CD4-positive, alpha-beta T cell treated with Interleukin-15 for 1 hour (primary cell): ENCODE measurements around the gene TEX101.
"Not testable (repeated sequence)": the region's sequence is repeated elsewhere in the genome, so short reads cannot be mapped to it uniquely, and the experiment has no call there.

Source experiments
- DNase-seq: peaks from one replicate; pipeline ENCODE4 v3.0.0-alpha.2; 2020

Gene TEX101

DNA sequence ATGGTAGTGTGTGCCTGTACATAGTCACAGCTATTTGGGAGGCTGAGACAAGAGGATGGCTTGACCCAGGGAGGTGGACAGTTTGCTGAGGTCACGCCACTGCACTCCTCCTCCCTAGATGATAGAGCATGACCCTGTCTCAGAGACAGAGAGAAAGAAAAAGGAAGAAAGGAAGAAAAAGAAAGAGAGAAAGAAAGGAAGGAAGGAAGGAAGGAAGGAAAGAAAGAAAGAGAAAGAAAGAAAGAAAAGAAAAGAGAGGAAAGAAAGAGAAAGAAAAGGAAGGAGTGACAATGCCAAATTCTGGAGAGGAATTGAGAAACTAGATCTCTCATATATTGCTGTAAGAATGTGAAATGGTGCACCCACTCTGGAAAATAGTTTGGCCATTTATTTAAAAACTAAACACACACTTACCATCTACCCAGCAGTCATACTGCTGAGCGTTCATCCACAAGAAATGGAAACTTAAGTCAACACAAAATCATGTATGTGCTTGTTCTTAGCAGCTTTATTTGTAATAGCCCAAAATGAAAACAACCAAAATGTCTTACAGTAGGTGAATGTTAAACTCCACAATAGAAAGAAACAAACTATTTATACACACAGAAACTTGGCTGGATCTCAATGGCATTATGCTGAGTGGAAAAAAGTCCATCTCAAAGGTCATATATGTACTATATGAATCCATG lies 7.5 kb downstream of the TEX101 start:
- no peak for DNase-seq

DNA sequence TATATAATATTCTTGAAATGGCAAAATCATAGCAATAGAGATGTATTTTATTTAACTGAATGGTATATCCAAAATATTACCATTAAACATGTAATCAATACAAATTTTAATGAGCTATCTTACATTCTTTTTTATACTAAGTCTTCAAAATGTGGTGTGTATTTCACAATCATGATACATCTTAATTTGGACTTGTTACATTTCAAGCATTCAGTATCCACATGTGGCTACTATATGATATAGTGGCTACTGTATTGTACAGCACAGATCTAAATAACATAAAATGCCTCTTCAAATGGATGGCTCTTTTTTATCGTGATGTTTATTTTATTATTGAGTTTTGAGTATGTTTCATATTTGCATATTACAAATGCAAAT lies 8.0 kb downstream of the TEX101 start:
- DNase-seq = no peak

DNA sequence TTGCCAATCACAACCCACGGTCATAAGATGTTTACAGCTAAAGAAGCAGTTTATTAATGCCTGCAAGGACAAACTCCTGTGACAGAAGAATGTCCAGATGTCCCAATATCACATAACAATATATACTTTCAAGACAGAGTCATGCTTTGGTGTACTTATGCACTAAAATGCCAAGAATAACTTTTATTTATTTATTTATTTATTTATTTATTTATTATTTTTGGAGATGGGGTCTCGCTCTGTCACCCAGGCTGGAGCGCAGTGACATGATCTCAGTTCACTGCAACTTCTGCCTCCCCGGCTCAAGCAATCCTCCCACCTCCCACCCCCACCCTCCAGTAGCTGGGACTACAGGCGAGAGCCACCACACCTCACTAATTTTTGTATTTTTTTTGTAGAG lies 9.1 kb downstream of the TEX101 start:
- DNase-seq = no peak

DNA sequence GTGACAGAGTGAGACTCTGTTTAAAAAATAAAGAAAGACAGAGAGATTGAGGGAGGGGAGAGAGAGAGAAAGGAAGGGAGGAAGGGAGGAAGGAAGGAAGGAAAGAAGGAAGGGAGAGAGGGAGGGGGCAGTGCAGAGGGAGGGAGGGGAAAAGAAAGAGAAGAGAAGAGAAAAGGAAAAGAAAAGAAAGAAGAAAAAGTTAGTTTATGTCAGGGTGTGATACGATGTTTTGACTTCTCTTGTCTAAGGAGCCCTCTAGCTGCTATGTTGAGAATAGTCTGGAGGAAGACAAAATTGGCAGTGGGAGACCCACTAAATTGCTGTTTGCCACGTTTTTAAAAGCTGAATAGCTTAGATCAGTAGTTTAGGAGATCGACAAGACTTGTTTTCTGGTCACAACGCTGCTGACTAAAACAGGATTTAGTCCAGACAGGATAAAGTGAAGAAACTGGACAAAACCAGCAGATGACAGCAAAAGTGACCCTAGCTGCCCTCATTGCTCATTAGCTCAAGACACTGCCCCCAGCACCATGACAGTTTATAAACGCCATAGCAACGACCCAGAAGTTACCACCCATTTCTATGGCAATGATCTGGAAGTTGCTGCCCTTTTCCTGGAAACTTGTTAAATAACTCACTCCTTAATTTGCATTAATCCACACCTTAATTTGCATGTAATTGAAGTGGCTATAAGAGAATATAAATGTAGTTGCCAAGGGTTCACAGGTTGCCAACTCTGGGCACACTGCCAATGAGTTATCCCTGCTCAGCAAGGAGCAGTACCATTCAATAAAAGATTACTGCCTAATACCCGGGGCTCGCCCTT lies 11.1 kb downstream of the TEX101 start:
- DNase-seq = no peak

DNA sequence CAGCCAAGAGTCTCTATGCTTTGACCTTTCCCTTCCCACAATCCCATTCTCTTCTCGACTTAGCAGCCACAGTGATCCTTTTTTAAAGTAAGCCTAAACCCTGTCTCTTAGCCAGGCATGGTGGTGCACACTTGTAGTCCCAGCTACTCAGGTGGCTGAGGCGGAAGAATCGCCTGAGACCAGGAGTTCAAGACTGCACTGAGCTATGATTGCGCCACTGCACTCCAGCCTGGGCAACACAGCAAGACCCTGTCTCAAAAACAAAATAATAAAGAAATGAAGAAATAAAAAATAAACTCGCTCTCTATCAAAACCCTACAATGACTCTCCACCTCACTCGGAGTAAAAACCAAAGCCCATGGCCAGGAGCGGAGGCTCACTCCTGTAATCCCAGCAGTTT lies 14.7 kb downstream of the TEX101 start:
- no peak for DNase-seq

DNA sequence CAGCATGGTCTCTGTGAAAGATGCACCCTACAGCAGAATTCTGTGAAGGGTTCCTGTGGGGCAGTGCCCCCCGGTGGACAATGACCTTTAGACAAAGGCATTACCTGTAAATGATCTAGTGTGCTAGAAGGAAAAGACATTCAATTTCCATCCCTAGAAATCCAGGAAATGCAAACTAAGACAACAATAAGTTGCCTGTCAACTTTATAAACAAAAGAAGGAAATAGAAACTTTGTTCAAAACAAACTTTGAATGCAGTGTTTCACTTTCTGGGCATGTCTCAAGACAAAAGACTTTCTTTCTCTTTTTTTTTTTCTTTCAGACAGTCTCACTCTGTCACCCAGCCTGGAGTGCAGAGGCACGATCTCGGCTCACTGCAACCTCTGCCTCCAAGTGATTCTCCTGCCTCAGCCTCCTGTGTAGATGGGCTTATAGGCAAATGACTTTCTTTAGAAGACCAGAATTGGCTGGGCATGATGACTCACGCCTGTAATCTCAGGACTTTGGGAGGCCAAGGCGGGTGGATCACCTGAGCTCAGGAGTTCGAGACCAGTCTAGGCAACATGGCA lies 15.5 kb downstream of the TEX101 start:
- DNase-seq = no peak

DNA sequence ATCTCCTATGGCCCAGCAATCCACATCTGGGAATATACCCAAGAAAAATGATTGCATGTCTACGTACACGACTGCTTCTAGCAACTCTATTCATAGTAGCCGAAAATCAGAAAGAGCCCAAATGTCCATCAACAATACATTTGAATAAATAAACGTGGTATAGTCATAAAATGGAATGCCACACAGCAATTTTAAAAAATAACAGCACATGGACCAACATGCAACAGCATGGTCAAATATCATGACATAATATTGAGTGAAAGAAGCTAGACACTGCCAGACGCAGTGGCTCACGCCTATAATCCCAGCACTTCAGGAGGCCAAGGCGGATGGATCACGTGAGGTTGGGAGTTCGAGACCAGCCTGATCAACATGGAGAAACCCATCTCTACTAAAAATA lies 16.3 kb downstream of the TEX101 start:
- no peak for DNase-seq

DNA sequence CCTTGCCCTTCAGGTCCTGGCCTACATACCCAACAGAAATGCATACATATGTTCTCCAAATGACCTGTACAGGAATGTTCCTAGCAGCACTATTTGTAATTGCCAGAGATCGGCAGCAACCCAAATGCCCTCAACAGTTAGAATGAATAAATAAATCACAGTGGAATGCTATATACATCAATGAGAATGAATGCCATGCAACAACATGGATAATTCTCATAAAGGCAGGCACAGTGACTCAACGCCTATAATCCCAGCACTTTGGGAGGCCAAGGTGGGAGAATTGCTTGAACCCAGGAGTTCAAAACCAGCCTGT lies 18.6 kb downstream of the TEX101 start:
- no peak for DNase-seq

DNA sequence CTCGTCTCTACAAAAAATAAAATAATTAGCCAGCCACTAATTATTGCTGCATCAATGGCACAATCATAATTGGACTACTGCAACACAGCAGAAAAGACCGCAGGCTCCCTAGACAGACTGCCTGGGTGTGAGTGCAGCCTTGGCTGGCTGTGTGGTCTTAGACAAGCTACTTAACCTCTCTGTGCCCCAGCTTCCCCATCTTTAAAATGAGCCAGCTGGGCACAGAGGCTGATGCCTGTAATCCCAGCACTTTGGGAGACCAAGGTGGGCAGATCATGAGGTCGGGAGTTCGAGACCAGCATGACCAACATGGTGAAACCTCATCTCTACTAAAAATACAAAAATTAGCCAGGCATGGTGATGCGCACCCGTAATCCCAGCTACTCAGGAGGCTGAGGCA lies 19.0 kb downstream of the TEX101 start:
- no peak for DNase-seq

DNA sequence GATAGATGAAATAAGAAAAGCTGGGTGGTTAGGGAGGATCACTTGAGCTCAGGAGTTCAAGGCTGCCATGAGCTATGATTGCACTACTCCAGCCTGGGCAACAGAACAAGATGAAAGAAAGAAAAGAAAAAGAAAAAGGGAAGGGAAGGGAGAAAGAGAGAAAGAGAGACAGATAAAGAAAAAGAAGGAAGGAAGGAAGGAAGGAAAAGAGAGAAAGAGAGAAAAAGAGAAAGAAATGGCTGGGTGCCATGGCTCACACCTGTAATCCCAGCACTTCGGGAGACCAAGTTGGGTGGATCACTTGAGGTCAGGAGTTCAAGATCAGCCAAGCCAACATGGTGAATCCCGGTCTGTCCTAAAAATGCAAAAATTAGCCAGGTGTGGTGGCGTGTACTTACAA lies 21.1 kb downstream of the TEX101 start:
- no peak for DNase-seq

DNA sequence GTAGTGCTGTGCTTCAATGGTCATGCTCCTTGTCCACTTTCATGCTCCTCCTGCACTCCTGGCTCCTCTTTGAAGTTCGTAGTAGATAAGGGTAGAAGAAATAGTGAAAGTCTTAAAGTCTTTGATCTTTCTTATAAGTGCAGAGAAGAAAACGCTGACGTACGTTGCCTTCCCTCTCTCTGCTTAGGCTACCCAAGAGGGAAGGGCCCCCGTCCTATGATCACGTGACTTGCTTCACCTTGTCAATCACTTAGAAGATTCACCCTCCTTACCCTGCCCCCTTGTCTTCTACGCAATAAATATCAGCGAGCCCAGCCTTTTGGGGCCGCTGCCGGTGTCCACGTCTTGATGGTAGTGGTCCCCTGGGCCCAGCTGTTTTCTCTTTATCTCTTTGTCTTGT lies 22.6 kb downstream of the TEX101 start:
- peak; percentile 48 for DNase-seq

DNA sequence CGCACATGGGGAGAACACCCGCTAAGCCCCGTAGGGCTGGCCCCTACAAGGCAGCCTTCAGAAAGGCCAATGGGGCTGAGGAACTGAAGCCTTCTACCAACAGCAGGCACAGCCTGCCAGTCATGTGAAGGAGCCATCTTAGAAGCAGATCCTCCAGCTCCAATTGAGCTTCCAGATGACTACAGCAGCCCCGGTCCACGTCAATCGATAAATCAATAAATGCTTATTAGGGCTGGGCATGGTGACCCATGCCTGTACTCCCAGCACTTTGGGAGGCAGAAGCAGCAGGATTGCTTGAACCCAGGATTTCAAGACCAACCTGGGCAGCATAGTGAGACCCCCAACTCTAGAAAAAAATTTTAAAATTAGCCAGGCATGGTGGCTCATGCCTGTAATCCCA lies 23.0 kb downstream of the TEX101 start:
- no peak for DNase-seq

DNA sequence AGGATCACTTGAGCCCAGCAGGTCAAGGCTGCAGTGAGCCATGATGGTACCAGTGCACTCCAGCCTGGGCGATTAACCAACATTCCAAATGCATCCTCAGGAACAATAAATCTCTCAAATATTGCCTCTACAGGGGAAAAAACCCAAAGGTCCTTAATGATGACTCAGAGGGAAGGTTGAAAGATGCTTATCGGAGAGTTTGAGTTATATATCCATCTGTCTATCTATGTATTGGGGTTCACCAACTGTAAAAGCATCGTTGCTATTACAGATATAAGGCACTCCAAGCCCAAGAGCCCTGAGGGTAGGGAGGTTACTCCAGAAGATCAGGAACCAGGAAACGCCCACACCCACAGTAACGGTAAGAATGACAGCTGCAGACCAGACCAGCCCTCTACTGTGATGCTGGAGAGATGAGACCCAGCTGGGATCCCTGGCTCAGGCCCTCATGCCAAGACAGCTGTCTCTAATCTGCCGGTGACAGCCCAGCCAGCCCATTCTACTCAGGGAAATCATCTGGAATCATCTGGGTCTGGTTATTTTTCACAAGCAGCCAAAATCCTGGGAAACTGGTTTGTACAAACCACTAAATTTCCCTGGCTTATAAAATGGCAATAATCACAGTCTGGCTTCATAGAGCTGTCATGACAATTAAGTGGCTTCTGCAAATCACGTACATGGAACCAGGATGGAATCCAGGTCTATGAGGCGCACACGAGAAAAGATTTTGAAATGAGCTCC lies 23.8 kb downstream of the TEX101 start:
- no peak for DNase-seq

DNA sequence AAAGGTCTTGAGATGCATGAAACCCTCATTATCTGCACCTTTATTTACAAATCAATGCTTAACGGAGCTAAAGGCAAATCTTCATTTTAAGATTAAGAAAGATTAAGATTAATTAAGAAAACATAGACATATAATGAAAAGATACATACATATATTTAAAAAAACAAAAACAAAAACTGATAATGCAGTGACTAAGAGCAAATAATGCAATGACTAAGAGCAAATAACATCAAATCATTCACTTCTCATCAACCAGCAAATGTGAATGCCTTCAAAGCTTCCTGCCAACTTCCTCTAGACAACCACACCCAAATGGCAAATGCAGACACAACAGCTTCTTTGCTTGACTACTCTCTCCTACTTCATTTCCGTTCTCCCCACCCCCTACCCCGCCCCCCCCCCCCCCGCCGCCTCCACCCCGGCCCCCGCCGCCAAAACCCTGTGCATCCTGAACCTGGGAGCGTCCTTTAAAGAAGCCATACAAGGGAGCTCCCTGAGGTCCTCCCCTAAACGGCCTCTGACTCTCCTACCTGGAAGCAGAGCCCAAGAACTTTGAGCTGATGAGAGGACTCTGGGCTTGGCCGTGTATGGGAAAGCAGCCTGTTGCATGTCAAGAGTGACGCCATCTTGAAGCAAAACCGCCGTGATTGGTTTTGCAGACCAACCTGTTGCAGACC lies 24.5 kb downstream of the TEX101 start:
- peak; percentile 78 for DNase-seq

DNA sequence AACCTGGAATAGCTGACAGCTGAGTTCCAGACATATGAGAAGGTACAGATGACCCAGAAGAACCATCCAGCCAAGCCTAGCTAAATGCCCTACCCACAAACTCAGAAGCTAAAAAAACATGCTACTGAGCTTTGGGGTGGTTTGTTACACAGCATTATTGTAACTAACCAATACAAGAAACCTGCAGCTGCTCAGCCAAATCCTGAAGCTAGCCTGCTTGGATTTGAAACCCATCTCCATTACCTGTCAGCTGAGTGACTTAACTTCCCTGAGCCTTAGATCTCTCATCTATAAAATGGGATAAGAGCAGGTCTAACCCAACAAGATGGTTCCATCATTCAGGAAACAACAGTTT lies 25.0 kb downstream of the TEX101 start:
- no peak for DNase-seq

DNA sequence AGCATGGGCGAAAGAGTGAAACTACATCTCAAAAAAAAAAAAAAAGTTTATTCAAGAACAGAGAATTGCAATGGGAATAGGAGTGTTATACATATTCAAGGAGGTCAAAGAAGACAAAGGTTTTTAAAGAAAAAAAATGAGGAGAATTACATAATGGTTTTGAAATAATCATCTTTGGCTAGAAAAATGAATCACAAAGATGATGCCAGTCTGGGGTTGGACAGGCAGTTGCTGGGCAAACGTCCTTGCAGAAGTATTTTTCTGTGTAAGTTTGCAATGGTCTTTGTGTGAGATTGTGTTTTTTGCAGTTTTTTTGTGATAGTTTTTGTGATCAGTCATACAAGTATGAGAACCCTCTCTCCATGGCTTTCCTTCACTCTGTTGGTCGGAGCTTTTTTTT lies 27.0 kb downstream of the TEX101 start:
- DNase-seq = no peak

DNA sequence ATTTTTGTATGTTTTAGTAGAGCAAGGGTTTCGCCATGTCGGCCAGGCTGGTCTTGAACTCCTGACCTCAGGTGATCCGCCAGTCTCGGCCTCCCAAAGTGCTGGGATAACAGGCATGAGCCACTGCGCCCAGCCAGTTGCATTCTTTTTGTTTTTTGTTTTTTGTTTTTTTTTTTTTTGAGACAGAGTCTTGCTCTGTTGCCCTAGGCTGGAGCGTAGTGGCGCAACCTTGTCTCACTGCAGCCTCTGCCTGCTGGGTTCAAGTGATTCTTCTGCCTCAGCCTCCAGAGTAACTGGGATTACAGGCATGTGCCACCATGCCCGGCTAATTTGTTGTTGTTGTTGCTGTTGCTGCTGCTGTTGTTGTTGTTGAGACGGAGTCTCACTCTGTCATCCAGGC lies 29.4 kb downstream of the TEX101 start:
- not testable (repeated sequence) for DNase-seq

DNA sequence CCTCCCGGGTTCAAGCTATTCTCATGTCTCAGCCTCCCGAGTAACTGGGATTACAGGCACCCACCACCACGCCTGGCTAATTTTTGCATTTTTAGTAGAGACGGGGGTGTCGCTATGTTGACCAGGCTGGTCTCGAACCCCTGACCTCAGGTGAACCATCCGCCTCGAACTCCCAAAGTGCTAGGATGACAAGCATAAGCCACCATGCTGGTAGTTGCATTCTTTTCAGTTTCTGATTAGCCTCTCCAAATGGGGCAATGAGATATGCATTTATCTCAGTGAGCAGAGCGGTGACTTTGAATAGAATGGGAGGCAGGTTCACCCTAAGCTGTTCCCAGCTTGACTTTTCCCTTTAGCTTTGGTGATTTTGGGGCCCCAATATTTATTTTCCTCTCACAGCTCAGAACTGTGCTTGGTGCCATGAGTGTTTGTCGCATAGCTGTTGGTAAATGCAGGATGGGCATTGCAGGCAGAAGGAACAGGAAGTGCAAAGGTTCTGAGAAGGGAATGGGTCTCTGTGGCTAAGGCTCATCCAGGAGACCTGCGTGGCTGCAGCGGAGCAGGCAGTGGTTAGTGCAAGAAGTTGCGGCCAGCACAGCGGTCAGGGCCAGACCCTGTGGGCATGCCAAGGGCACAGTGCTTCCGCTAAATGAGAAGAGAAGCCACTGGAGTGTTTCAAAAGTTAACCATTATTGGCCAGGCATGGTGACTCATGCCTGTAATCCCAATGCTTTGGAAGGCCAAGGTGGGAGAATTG lies 30.0 kb downstream of the TEX101 start:
- no peak for DNase-seq

DNA sequence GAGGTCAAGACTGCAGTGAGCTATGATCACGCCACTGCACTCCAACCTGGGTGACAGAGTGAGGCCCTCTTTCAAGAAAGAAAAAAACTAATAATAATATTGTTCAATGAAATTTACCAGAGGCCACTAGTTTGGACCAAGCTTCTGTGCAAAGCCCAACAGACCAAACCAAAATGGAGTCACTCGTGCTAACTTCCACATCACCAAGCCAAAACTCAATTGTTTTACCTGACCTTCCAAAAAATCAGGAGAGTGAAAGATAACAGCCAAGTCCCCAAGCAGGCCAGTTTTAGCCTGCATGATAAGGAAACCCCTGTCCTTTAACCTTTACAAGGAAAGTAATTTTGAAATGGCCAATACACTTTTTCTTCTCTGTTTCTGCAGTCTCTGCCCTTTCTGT lies 30.7 kb downstream of the TEX101 start:
- no peak for DNase-seq

DNA sequence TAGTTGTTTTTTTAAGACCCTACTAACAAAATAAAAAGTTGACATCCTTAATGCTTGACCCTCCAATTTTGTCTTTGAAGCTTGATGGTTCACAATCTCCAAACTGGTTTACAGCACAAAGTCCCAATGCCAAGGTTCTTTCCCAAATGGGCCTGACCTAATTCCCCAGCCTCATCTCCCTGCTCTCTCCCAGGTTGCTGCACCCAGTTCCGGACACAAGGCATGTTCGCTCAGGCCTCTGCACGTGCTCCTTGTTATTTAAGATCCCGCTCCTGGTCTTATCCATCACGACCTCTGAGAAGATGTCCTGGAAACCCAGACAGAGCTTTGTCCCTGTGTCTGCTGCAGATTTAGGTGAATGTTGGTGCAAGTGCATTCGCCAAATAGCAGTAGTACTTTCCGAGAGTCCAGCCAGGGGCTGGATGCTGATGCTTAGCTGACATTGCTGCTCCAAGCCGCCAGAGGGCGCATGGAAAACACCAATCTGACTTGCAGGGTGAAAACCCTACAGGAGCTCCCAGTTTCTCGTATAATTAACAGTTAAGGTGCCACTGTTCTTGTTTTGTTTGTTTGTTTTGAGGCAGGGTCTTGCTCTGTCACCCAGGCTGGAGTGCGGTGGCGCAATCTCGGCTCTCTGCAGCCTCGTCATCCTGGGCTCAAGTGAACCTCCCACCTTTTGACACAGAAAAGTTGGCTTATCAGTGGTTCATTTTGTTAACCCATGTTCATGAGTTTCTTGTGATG lies 32.2 kb downstream of the TEX101 start:
- peak; percentile 80 for DNase-seq

DNA sequence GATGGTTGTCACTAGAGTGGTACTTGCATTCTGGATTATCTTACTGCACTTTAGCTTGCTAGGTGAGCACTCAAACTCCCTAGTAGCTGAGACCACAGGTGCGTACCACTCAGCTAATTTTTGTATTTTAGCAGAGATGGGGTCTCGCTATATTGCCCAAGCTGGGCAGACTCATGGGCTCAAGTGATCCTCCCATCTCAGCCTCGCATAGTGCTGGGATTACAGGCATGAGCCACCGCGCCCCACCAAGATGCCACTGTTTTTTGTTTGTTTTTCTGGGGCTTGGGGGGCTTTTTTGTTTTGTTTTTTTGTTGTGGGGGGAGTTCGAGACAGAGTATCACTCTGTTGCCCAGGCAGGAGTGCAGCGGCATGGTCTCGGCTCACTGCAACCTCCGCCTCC lies 33.0 kb downstream of the TEX101 start:
- no peak for DNase-seq

DNA sequence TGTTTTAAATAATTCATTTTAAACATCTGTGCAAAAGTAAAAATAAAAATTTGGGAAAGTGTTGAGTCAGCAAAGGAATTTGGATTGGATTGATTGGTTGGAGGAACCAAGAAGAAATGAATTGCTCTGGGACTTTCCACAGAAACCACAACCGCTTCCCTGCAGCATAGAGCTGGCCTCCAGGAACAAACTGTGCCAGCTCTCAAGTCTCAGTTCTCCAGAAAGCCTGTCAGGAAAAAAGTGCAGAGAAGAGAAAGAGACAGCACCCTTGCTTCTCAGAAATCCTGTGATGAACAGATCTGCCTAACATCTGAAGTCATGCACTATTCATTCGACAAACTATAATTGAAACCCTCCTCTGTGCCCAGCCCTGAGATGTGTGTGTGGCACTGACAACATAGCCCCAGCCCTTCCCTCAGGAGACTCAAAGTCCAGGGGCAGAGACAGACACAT lies 35.9 kb downstream of the TEX101 start:
- DNase-seq = no peak
